IMR-90 (cell line): ENCODE data around the gene RPS16. TPM values are rescaled to one million over a fixed set of nuclear protein-coding genes. Genes with fewer than 3 reads are reported as not detected.
A peak's percentile ranks its signal among the peaks of the same experiment; 100 is the strongest.

Source experiments
- ATAC-seq: fragments of 200-7000 bp; cut with Tn5 transposase; 2 replicates; pipeline ENCODE4 v1.9.1; 2020; ENCODE audit warnings: low read depth, mild to moderate bottlenecking, moderate library complexity
- BruUV-seq: library from RNA; stranded (reverse); fragments of 400-500 nt; replicated peaks from 2 replicates; lab custom pipeline; 2021; lab: Mats Ljungman, UMichigan
- CTCF ChIA-PET: fragments of 300-600 bp; formaldehyde crosslinking; extraction: SDS; loops from one replicate; lab custom pipeline; 2021; ENCODE audit warnings: antibody characterized with exemption; lab: Yijun Ruan, JAX
- POLR2A ChIA-PET: fragments of 300-600 bp; sonication (Branson Sonifier 250); formaldehyde crosslinking; loops from one replicate; lab custom pipeline; 2022; ENCODE audit warnings: antibody characterized with exemption; ENCODE audit not compliant: unreplicated experiment; lab: Charles Lee
- DNase-seq: peaks from one replicate; pipeline ENCODE4 v3.0.0; 2013
- H2AFZ ChIP-seq: replicated peaks from 2 replicates; pipeline ENCODE3; 2013; ENCODE audit warnings: low read length, mild to moderate bottlenecking; ENCODE audit not compliant: poor library complexity
- H2AK5ac ChIP-seq: 2 replicates; pipeline ENCODE4 v1.6.1; 2013; ENCODE audit warnings: low read depth, low read length, inconsistent platforms
- H2AK9ac ChIP-seq: replicated peaks from 2 replicates; pipeline ENCODE3; 2013; ENCODE audit warnings: mild to moderate bottlenecking, low read depth, low read length, moderate library complexity; ENCODE audit not compliant: poor library complexity
- H2BK120ac ChIP-seq: 2 replicates; pipeline ENCODE4 v1.6.1; 2013; ENCODE audit warnings: low read depth, low read length, inconsistent platforms
- H2BK15ac ChIP-seq: 3 replicates; pipeline ENCODE4 v1.6.1; 2013; ENCODE audit warnings: low read depth, low read length, inconsistent platforms
- H2BK20ac ChIP-seq: 2 replicates; pipeline ENCODE4 v1.6.1; 2013; ENCODE audit warnings: low read depth, mild to moderate bottlenecking, inconsistent platforms, low read length, moderate library complexity
- H2BK5ac ChIP-seq: 2 replicates; pipeline ENCODE4 v1.6.1; 2013; ENCODE audit warnings: mild to moderate bottlenecking, low read depth, low read length, inconsistent platforms; ENCODE audit not compliant: poor library complexity, severe bottlenecking
- H3K14ac ChIP-seq: replicated peaks from 2 replicates; pipeline ENCODE4 v1.6.1; 2013; ENCODE audit warnings: low read depth, low read length, inconsistent platforms
- H3K18ac ChIP-seq: 2 replicates; pipeline ENCODE4 v1.6.1; 2013; ENCODE audit warnings: low read depth, low read length, control low read depth
- H3K23ac ChIP-seq: 2 replicates; pipeline ENCODE4 v1.6.1; 2013; ENCODE audit warnings: low read depth, low read length, inconsistent platforms
- H3K27ac ChIP-seq: 2 replicates; pipeline ENCODE4 v1.5.1; 2013; ENCODE audit warnings: mild to moderate bottlenecking, control low read depth, low read length; ENCODE audit not compliant: insufficient read depth
- H3K27me3 ChIP-seq: 2 replicates; pipeline ENCODE4 v1.6.1; 2013; ENCODE audit warnings: low read length; ENCODE audit not compliant: control insufficient read depth, insufficient read depth
- H3K36me3 ChIP-seq: 2 replicates; pipeline ENCODE4 v1.6.1; 2013; ENCODE audit warnings: low read length, mixed read lengths; ENCODE audit not compliant: control insufficient read depth, insufficient read depth
- H3K4ac ChIP-seq: 2 replicates; pipeline ENCODE4 v1.6.1; 2013; ENCODE audit warnings: low read depth, low read length, inconsistent platforms
- H3K4me1 ChIP-seq: 2 replicates; pipeline ENCODE4 v1.6.1; 2013; ENCODE audit warnings: low read length, mixed read lengths; ENCODE audit not compliant: control insufficient read depth, insufficient read depth
- H3K4me2 ChIP-seq: 2 replicates; pipeline ENCODE4 v1.6.1; 2013; ENCODE audit warnings: low read depth, mild to moderate bottlenecking, control low read depth, low read length, moderate library complexity
- H3K4me3 ChIP-seq: 2 replicates; pipeline ENCODE4 v1.5.1; 2013; ENCODE audit warnings: low read depth, mild to moderate bottlenecking, control low read depth, low read length, moderate library complexity; ENCODE audit not compliant: insufficient read depth
- H3K56ac ChIP-seq: 2 replicates; pipeline ENCODE4 v1.6.1; 2013; ENCODE audit warnings: low read length, inconsistent platforms; ENCODE audit not compliant: insufficient read depth; ENCODE audit errors: extremely low read depth
- H3K79me1 ChIP-seq, 2 experiments: 2 replicates each; pipeline ENCODE4 v1.6.1; 2013; ENCODE audit warnings: low read length in 2 of 2, inconsistent platforms in 1 of 2, low read depth in 1 of 2
- H3K9ac ChIP-seq: 2 replicates; pipeline ENCODE4 v1.6.1; 2013; ENCODE audit warnings: low read depth, low read length, control low read depth
- H3K9me1 ChIP-seq: 2 replicates; pipeline ENCODE4 v1.6.1; 2013; ENCODE audit warnings: low read length, inconsistent platforms; ENCODE audit not compliant: insufficient read depth
- H3K9me3 ChIP-seq: 2 replicates; pipeline ENCODE4 v1.6.1; 2013; ENCODE audit warnings: low read length; ENCODE audit not compliant: control insufficient read depth, insufficient read depth
- H4K20me1 ChIP-seq: 2 replicates; pipeline ENCODE4 v1.6.1; 2013; ENCODE audit warnings: low read length, inconsistent platforms; ENCODE audit not compliant: insufficient read depth
- H4K5ac ChIP-seq: 2 replicates; pipeline ENCODE4 v1.6.1; 2013; ENCODE audit warnings: mild to moderate bottlenecking, low read depth, low read length, control low read depth
- H4K8ac ChIP-seq, 2 experiments: 2 replicates each; pipeline ENCODE4 v1.6.1; 2013; ENCODE audit warnings: low read depth in 2 of 2, low read length in 2 of 2, control low read depth in 1 of 2, inconsistent platforms in 1 of 2
- H4K91ac ChIP-seq: 2 replicates; pipeline ENCODE4 v1.6.1; 2013; ENCODE audit warnings: low read depth, low read length, inconsistent platforms; ENCODE audit not compliant: insufficient read depth
- BHLHE40 ChIP-seq: fragments of 150-350 bp; IDR thresholded peaks from 2 replicates; pipeline ENCODE4 v1.6.1; 2016; ENCODE audit warnings: mild to moderate bottlenecking, low read depth, low read length
- CEBPB ChIP-seq: IDR thresholded peaks from 2 replicates; pipeline ENCODE4 v1.6.1; 2012; ENCODE audit warnings: low read depth, low read length, improper control_type of control experiment
- CHD1 ChIP-seq: IDR thresholded peaks from 2 replicates; pipeline ENCODE4 v1.6.1; 2012; ENCODE audit warnings: low read depth, low read length, improper control_type of control experiment
- FOS ChIP-seq: fragments of 150-350 bp; IDR thresholded peaks from 2 replicates; pipeline ENCODE4 v1.6.1; 2016; ENCODE audit warnings: low read depth, low read length
- MAFK ChIP-seq: IDR thresholded peaks from 2 replicates; pipeline ENCODE4 v1.6.1; 2012; ENCODE audit warnings: low read depth, low read length, improper control_type of control experiment
- MAZ ChIP-seq: IDR thresholded peaks from 2 replicates; pipeline ENCODE4 v1.6.1; 2012; ENCODE audit warnings: low read depth, mild to moderate bottlenecking, low read length, improper control_type of control experiment, moderate library complexity, borderline replicate concordance
- MXI1 ChIP-seq: IDR thresholded peaks from 2 replicates; pipeline ENCODE4 v1.6.1; 2012; ENCODE audit warnings: low read depth, mild to moderate bottlenecking, low read length, moderate library complexity, borderline replicate concordance
- NFE2L2 ChIP-seq: fragments of 150-350 bp; IDR thresholded peaks from 2 replicates; pipeline ENCODE4 v1.6.1; 2016; ENCODE audit warnings: low read depth, mild to moderate bottlenecking, low read length
- POLR2A ChIP-seq: IDR thresholded peaks from 2 replicates; pipeline ENCODE4 v1.6.1; 2012; ENCODE audit warnings: mild to moderate bottlenecking, low read depth, low read length
- RAD21 ChIP-seq: IDR thresholded peaks from 2 replicates; pipeline ENCODE4 v1.6.1; 2012; ENCODE audit warnings: low read length, improper control_type of control experiment
- RFX5 ChIP-seq: IDR thresholded peaks from 2 replicates; pipeline ENCODE4 v1.8.0; 2012; ENCODE audit warnings: low read depth, mild to moderate bottlenecking, low read length, moderate library complexity
- SMC3 ChIP-seq: fragments of 150-350 bp; IDR thresholded peaks from 2 replicates; pipeline ENCODE4 v1.6.1; 2016; ENCODE audit warnings: low read depth, mild to moderate bottlenecking, antibody characterized with exemption, low read length, moderate library complexity
- WGBS, 2 experiments: methylation state at CpG; one replicate each; pipeline versions ENCODE4 v1.1.5 to v1.1.7; 2013; ENCODE audit warnings: missing lambda C conversion rate in 2 of 2; ENCODE audit not compliant: insufficient read length in 1 of 2; ENCODE audit errors: extremely low coverage in 2 of 2; 5-methylcytosine and 5-hydroxymethylcytosine counted together
- dilution Hi-C: fragments of 300-500 bp; cut with HindIII; formaldehyde crosslinking; loops from one replicate; pipeline ENCODE4 v1.14.3; 2018; ENCODE audit warnings: low sequenced_read_pairs; ENCODE audit not compliant: unreplicated experiment
- in situ Hi-C: fragments of 300-500 bp; cut with MboI; formaldehyde crosslinking; loops from 3 replicates; pipeline ENCODE4 v1.14.3; 2019; ENCODE audit warnings: low sequenced_read_pairs, inconsistent platforms, mixed read lengths
- intact Hi-C: fragments of 100-400 bp; cut with micrococcal nuclease; formaldehyde crosslinking; loops from 2 replicates; pipeline ENCODE4 v1.10.0; 2022
- polyA plus RNA-seq, 3 experiments: library from polyadenylated mRNA; depleted of rRNA; stranded (reverse); fragments of >200 nt; gene quantifications; 2 replicates each; pipeline ENCODE4 v1.2.3, GENCODE V29; 2012; ENCODE audit warnings: low replicate concordance in 1 of 3
- total RNA-seq: library from RNA; depleted of rRNA; stranded (reverse); fragments of >200 nt; gene quantifications from 2 replicates; pipeline ENCODE4 v1.2.3, GENCODE V29; 2012
- TF ChIP-seq, protein P1 (sequence below): fragments of 150-350 bp; IDR thresholded peaks from 2 replicates; pipeline ENCODE4 v1.6.1; 2016; ENCODE audit warnings: low read depth, mild to moderate bottlenecking, low read length, moderate library complexity, borderline replicate concordance

RPS16 gene
- total and polyA plus RNA-seq, 2 of the 4 experiments (the other 2 are of a cell fraction) = 320 to 3,500 TPM

DNA sequence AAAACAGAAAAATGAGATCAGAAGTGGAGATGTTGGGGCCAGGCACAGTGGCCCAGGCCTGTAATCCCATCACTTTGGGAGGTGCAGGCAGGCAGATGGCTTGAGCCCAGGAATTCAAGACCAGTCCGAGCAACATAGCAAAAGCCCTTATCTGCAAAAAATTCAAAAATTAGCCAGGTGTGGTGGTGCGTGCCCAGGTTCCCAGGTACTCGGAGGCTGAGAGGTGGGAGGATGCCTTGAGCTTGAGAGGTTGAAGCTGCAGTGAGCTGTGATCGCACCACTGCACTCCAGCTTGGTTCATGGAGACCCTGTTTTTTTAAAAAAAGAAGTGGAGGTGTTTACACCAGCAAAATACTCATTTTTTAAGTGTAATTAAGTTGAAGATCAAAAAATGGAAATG lies 35.7 kb downstream of the RPS16 start:
- H2BK120ac ChIP-seq = no peak overlapping the region
- H3K27ac ChIP-seq = no peak overlapping the region
- no TSS peak for BruUV-seq
- no peak overlapping the region for H3K18ac ChIP-seq
- ChIA-PET POLR2A (interaction anchor here (0.6 kb wide), 1 partner anchor 36 kb away, joined by 3 read pairs; the partner anchor contains the start of gene RPS16), CTCF (interaction anchor here (2.0 kb wide), 1 partner anchor 12 kb away, joined by 10 read pairs; the partner anchor contains the start of gene PLEKHG2)
- no peak for ATAC-seq
- 100% methylated on average over 1 of the region's 4 CpGs; no CpG with 5 or more reads in 1 of the 2 experiments for WGBS, 2 experiments
- no peak overlapping the region for H3K4ac ChIP-seq
- in situ Hi-C loops = no loop called here
- H3K9ac ChIP-seq = no peak overlapping the region
- H4K5ac ChIP-seq = no peak overlapping the region
- H3K9me1 ChIP-seq = peaks cover 11% of the 10 kb centered on the region
- peaks cover 0 to 45% of the 10 kb centered on the region in 2 experiments; a peak in 2 of 4 replicates for H3K79me1 ChIP-seq
- no peak overlapping the region for H3K14ac ChIP-seq
- no peak overlapping the region for H4K91ac ChIP-seq
- no peak overlapping the region for H3K56ac ChIP-seq
- DNase-seq = no peak
- TF ChIP-seq, protein P1, sequence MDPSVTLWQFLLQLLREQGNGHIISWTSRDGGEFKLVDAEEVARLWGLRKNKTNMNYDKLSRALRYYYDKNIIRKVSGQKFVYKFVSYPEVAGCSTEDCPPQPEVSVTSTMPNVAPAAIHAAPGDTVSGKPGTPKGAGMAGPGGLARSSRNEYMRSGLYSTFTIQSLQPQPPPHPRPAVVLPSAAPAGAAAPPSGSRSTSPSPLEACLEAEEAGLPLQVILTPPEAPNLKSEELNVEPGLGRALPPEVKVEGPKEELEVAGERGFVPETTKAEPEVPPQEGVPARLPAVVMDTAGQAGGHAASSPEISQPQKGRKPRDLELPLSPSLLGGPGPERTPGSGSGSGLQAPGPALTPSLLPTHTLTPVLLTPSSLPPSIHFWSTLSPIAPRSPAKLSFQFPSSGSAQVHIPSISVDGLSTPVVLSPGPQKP = no peak
- TF ChIP-seq POLR2A = no peak
- no peak for TF ChIP-seq FOS
- TF ChIP-seq MXI1 = no peak
- no peak for TF ChIP-seq MAFK
- no peak for TF ChIP-seq RAD21
- no peak for TF ChIP-seq CHD1
- TF ChIP-seq MAZ = no peak
- TF ChIP-seq SMC3 = no peak
- no peak for TF ChIP-seq NFE2L2
- no peak for TF ChIP-seq RFX5
- no peak for TF ChIP-seq BHLHE40
- no peak for TF ChIP-seq CEBPB
- no peak overlapping the region for H2AFZ ChIP-seq
- H2AK9ac ChIP-seq = no peak overlapping the region
- 0 out of 2 replicates have a peak overlapping the region, but pooled peaks have one; percentile 13 for H2AK5ac ChIP-seq
- no peaks in the 10 kb centered on the region for H3K27me3 ChIP-seq
- no peaks in the 10 kb centered on the region for H3K9me3 ChIP-seq
- intact Hi-C loops = no loop called here
- peaks cover 17% of the 10 kb centered on the region for H4K20me1 ChIP-seq
- no peak overlapping the region for H3K23ac ChIP-seq
- no peak overlapping the region for H4K8ac ChIP-seq
- H2BK15ac ChIP-seq = no peak overlapping the region
- H3K4me2 ChIP-seq = no peak overlapping the region
- dilution Hi-C loops = no loop called here
- no peak overlapping the region for H3K4me3 ChIP-seq
- H2BK5ac ChIP-seq = no peak overlapping the region
- peaks cover 9% of the 10 kb centered on the region for H3K36me3 ChIP-seq
- H3K4me1 ChIP-seq = peaks cover 27% of the 10 kb centered on the region
- 0 out of 2 replicates have a peak overlapping the region, but pooled peaks have one; percentile 20 for H2BK20ac ChIP-seq
